Psoas muscle (tissue), 8 donors: ENCODE measurements around the gene ZBTB7C. TPM values are rescaled to one million over a fixed set of nuclear protein-coding genes. Genes with fewer than 3 reads are reported as not detected.

Experiments used
- ATAC-seq, 4 donors: fragments of 200-7000 bp; cut with Tn5 transposase; one replicate each; pipeline ENCODE4 v1.9.1; 2020; ENCODE audit warnings: moderate library complexity in 3 of 4, mild to moderate bottlenecking in 2 of 4
- DNase-seq, 2 donors: peaks; one replicate each; pipeline ENCODE4 v3.0.0-alpha.2; 2020
- H3K27ac ChIP-seq: fragments of 200-600 bp; one replicate; pipeline ENCODE4 v1.8.0; 2022
- H3K27me3 ChIP-seq, 3 donors: fragments of 200-600 bp in 1 of 3; one replicate each; pipeline versions ENCODE4 v1.6.1 to v1.8.0; 2013 to 2022; ENCODE audit warnings: low read length in 2 of 3, mild to moderate bottlenecking in 2 of 3, moderate library complexity in 1 of 3; ENCODE audit not compliant: insufficient read depth in 3 of 3
- H3K36me3 ChIP-seq, 2 donors: fragments of 200-600 bp in 1 of 2; one replicate each; pipeline versions ENCODE4 v1.6.1 to v1.8.0; 2013 to 2022; ENCODE audit warnings: low read depth in 1 of 2, mild to moderate bottlenecking in 1 of 2, moderate library complexity in 1 of 2; ENCODE audit not compliant: insufficient read depth in 1 of 2
- H3K4me1 ChIP-seq: fragments of 200-600 bp; one replicate; pipeline ENCODE4 v1.8.0; 2022
- H3K4me3 ChIP-seq: fragments of 200-600 bp; one replicate; pipeline ENCODE4 v1.8.0; 2022; ENCODE audit warnings: mild to moderate bottlenecking
- H3K9me3 ChIP-seq: fragments of 200-600 bp; one replicate; pipeline ENCODE4 v1.8.0; 2022
- WGBS, 3 donors: extraction: QIAGEN DNeasy Blood & Tissue Kit; methylation state at CpG; one replicate each; pipeline versions ENCODE4 v1.1.6 to v1.1.7; 2013; 5-methylcytosine and 5-hydroxymethylcytosine counted together
- intact Hi-C, 2 donors: fragments of 100-400 bp; cut with DNase I; formaldehyde crosslinking; loops; one replicate each; pipeline versions ENCODE4 v1.11.0 to v1.14.2; 2022
- polyA plus RNA-seq, 3 donors: library from polyadenylated mRNA; stranded (reverse); fragments of 200-250 nt; gene quantifications; one replicate each; pipeline ENCODE4 v1.2.3, GENCODE V29; 2013
- total RNA-seq, 4 donors: library from RNA; stranded (reverse); fragmentation: NEBNext Ultra II Directional in 2 of 4; extraction: Animal tissue kit (Norgen Biotek cat#: 25700) in 2 of 4; gene quantifications; one replicate each; pipeline versions ENCODE4 v1.2.1 to v1.2.4, GENCODE V29; 2021 to 2023
- TF ChIP-seq, protein P1 (sequence below): fragments of 200-600 bp; IDR thresholded peaks from one replicate; pipeline ENCODE4 v1.8.0; 2022; ENCODE audit warnings: antibody characterized with exemption
- donor health status: healthy with polysubstance abuse.
- donor health status: DM: no; HTN: no; CAD: no; lungs with moderate emphysema.
- donor health status: Bipolar disorder and iron deficiency.
- donor health status: healthy.
- donor health status: DM: yes; HTN: yes; CAD: no.
- donor health status: DM: no; HTN: no; CAD: no.
- donor health status: DM: no; HTN: no; CAD: no.
- donor health status: DM: yes; HTN: yes; CAD: no.

ZBTB7C gene
- total and polyA plus RNA-seq, 7 donors = 0.34 to 2.9 (median 0.78) TPM

DNA sequence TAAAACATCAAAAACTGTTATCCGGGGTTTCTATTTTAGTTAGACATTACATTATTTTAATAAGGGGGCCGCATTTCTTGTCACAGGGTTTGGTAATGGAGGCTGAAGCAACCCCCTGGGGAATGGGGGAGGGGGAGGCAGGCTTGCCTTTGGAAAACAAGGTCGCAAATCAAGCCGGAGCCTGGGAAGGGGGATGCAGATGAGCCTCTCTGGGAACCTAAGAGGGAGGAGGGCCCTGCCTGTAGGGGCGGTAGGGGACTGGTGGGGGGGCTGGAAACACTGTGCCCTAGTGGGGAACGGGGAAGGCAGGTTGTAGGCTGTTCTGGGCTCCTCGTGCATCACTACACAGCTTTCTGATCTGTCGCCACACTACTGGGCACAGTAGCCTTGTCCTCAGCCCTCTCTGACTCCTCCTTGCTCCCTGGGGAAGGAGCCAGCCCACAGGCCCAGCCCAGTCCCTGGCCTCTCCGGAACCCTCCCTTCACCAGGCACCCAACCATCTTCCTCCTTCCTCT lies 308.5 kb downstream of the ZBTB7C start:
- intact Hi-C loops = no loop called here
- no peak overlapping the region for H3K27ac ChIP-seq
- H3K9me3 ChIP-seq = no peaks in the 10 kb centered on the region
- H3K4me1 ChIP-seq = no peaks in the 10 kb centered on the region
- DNase-seq (no peak), ATAC-seq (no peak)
- H3K27me3 ChIP-seq = peaks cover 0 to 3% (median 0%) of the 10 kb centered on the region in 3 donors
- no peaks in the 10 kb centered on the region for H3K36me3 ChIP-seq
- 78 to 80% (median 78%) methylated on average over 6 to 9 of the region's 9 CpGs for WGBS, 3 donors
- TF ChIP-seq, protein P1, sequence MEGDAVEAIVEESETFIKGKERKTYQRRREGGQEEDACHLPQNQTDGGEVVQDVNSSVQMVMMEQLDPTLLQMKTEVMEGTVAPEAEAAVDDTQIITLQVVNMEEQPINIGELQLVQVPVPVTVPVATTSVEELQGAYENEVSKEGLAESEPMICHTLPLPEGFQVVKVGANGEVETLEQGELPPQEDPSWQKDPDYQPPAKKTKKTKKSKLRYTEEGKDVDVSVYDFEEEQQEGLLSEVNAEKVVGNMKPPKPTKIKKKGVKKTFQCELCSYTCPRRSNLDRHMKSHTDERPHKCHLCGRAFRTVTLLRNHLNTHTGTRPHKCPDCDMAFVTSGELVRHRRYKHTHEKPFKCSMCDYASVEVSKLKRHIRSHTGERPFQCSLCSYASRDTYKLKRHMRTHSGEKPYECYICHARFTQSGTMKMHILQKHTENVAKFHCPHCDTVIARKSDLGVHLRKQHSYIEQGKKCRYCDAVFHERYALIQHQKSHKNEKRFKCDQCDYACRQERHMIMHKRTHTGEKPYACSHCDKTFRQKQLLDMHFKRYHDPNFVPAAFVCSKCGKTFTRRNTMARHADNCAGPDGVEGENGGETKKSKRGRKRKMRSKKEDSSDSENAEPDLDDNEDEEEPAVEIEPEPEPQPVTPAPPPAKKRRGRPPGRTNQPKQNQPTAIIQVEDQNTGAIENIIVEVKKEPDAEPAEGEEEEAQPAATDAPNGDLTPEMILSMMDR = no peak
- H3K4me3 ChIP-seq = no peak overlapping the region

DNA sequence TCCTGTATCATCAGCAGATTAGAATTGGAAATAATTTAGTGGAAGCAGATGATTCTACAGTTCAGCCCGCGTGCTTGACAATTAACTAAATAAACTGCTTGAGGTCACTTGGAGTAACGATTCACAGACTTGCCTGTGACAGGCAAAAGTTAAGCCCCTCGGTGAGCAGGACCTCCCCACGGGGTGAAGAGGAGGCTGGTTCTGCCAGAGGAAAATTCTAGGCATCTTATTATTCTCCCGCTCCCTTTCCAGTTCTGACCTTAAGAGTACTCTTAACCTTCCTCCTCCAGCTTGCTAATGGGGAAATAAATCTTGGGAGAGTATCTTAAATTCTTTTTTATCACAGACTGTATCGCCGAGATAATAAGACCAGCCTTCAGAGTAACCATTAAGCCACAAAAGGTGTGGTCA lies 309.0 kb downstream of the ZBTB7C start:
- no peaks in the 10 kb centered on the region for H3K9me3 ChIP-seq
- no peak overlapping the region for H3K4me3 ChIP-seq
- no peak overlapping the region for H3K27ac ChIP-seq
- H3K36me3 ChIP-seq = no peaks in the 10 kb centered on the region
- no peak for DNase-seq
- no peaks in the 10 kb centered on the region for H3K27me3 ChIP-seq
- intact Hi-C loops = no loop called here
- ATAC-seq = no peak
- 70 to 78% (median 75%) methylated on average over 8 of the region's 8 CpGs for WGBS, 3 donors
- TF ChIP-seq, protein P1 = no peak
- no peaks in the 10 kb centered on the region for H3K4me1 ChIP-seq

DNA sequence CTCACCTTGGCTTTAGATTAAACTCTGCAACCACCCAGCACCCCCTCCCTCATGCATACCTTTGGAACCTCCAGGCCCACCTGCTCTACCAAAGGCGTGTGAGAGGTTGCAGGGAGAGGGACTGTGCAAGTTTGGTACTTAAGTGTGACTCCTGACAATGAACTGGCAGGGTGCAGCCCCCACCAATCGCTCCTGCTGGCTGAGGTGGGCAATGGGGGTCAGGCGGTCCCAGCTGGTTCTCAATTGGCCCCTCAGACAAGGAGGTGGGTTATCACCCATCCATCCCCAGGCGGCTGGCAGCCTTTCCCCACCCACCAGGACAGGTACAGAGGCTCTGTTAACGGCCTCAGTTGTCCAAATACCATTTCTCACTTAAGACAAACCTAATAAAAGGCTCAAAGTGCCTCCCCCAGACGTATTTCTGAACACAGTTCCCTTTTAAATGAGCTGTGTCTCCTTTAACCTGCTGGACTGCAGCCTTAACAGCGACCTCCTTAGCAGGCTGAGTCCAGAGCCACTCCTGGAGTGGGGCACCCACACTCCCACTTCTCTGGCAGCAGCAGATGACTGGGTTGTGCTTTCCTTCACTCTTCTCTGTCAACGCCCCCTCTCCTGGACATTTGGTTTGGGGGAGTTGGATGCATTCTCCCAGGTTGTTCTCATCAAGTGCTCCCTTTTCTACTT lies 309.6 kb downstream of the ZBTB7C start:
- H3K4me1 ChIP-seq = no peaks in the 10 kb centered on the region
- no peak for DNase-seq
- H3K27ac ChIP-seq = no peak overlapping the region
- intact Hi-C loops = no loop called here
- 83 to 88% (median 86%) methylated on average over 8 of the region's 8 CpGs for WGBS, 3 donors
- ATAC-seq = no peak
- no peaks in the 10 kb centered on the region for H3K27me3 ChIP-seq
- TF ChIP-seq, protein P1 = no peak
- no peaks in the 10 kb centered on the region for H3K9me3 ChIP-seq
- no peaks in the 10 kb centered on the region for H3K36me3 ChIP-seq
- no peak overlapping the region for H3K4me3 ChIP-seq

DNA sequence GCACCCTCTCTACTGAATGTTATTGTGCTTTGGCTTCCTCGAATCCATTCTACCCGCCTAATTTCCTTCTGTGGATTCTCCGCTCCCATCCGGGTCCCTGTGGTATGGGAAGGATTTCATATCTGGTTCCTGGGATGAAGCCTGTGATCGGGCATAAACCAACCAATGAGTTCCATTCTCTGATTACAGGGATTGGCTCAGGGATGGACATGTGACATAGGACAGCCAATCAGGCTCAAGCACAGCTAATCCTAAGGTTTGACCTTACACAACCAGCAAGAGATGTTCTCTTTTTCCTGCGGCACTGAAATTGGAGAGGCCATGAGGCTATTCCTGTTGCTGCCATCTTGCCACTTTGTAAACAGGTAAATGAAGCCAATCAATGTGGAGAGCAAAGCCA lies 310.6 kb downstream of the ZBTB7C start:
- WGBS, 3 donors = 76 to 95% (median 78%) methylated on average over 6 of the region's 6 CpGs
- H3K4me3 ChIP-seq = no peak overlapping the region
- H3K27me3 ChIP-seq = no peaks in the 10 kb centered on the region
- no peak overlapping the region for H3K27ac ChIP-seq
- intact Hi-C loops = no loop called here
- DNase-seq (no peak), ATAC-seq (peak in 1 of 4 donors; percentile 30)
- H3K9me3 ChIP-seq = no peaks in the 10 kb centered on the region
- TF ChIP-seq, protein P1 = no peak
- H3K36me3 ChIP-seq = no peaks in the 10 kb centered on the region
- no peaks in the 10 kb centered on the region for H3K4me1 ChIP-seq

DNA sequence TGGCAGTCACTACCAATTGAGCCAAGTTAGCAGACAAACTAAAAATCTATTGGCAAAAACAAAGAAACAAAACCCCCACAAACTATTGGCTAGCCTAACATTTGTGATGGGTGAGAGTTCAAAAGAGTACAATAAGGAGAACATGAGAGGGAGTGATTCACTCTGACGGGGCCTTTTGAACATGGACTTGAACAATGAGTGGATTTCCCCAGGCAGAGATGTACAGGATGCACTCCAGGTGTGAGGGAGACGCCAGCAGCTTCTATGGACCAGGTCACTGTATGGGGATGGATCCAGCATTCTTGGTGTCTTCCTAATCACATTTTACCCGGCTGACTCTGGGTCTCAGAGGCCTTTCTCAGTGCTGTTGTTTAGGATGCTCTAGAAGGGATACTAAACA lies 311.2 kb downstream of the ZBTB7C start:
- H3K27me3 ChIP-seq = no peaks in the 10 kb centered on the region
- TF ChIP-seq, protein P1 = no peak
- H3K4me1 ChIP-seq = no peaks in the 10 kb centered on the region
- DNase-seq (no peak), ATAC-seq (peak in 1 of 4 donors; percentile 35)
- no peak overlapping the region for H3K27ac ChIP-seq
- WGBS, 3 donors = 68 to 72% (median 72%) methylated on average over 3 of the region's 3 CpGs
- no peak overlapping the region for H3K4me3 ChIP-seq
- no peaks in the 10 kb centered on the region for H3K9me3 ChIP-seq
- no peaks in the 10 kb centered on the region for H3K36me3 ChIP-seq
- intact Hi-C loops = no loop called here
